ENCODE data around the gene HS6ST3.

The HS6ST3 gene

DNA sequence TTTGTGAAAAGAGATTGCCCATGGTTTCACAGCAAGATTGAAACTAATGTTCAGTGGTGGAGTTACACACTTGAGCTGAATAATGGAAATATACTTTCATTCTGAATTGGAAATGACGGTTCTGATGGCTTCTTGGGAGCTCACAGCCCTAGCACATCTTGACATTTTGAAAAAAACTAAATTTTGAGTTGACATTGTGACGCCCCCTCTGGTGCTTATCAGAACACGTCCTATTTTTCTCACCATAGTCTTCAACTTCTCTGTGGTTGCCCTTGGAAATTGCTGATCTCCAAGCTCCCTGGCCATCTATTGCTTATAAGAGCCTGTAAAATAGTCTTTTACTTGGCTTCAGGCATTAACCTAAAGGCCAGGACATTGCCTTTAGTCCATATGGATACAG, 702.3 kb downstream of the HS6ST3 start:
- no peak overlapping the region for H3K4me3 ChIP-seq (replicated peaks; ENCODE audit: low read depth, low read length)
- TF ChIP-seq, protein P1, sequence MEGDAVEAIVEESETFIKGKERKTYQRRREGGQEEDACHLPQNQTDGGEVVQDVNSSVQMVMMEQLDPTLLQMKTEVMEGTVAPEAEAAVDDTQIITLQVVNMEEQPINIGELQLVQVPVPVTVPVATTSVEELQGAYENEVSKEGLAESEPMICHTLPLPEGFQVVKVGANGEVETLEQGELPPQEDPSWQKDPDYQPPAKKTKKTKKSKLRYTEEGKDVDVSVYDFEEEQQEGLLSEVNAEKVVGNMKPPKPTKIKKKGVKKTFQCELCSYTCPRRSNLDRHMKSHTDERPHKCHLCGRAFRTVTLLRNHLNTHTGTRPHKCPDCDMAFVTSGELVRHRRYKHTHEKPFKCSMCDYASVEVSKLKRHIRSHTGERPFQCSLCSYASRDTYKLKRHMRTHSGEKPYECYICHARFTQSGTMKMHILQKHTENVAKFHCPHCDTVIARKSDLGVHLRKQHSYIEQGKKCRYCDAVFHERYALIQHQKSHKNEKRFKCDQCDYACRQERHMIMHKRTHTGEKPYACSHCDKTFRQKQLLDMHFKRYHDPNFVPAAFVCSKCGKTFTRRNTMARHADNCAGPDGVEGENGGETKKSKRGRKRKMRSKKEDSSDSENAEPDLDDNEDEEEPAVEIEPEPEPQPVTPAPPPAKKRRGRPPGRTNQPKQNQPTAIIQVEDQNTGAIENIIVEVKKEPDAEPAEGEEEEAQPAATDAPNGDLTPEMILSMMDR (IDR thresholded peaks at IDR 0.05; ENCODE audit: low read length, missing control alignments): no peak
- no peak for DNase-seq (ENCODE audit: low read depth)

GRCh38 chr13:96792736-96793403, 703.0 kb downstream of the HS6ST3 start:
- TF ChIP-seq, protein P1 (IDR thresholded peaks at IDR 0.05; ENCODE audit: low read length, missing control alignments): no peak
- no peak overlapping the region for H3K4me3 ChIP-seq (replicated peaks; ENCODE audit: low read depth, low read length)
- DNase-seq (ENCODE audit: low read depth): peak; percentile 26

DNA sequence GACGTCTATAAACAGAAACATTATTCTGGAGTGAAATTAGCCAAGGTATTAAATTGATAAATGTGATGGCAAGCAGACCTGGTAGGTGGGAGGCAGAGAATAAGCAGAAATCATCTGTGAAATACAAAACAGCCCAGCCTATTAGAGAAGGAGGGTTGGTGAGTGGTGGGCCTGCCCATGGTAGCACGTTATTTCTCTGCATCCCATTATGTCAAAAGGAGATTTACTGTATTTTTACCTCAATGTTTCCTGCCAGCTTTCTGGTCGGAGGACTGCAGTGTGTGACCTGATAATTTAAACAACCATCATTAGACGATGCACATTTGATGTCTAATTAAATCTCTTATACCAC, 703.5 kb downstream of the HS6ST3 start:
- no peak overlapping the region for H3K4me3 ChIP-seq (replicated peaks; ENCODE audit: low read depth, low read length)
- TF ChIP-seq, protein P1 (IDR thresholded peaks at IDR 0.05; ENCODE audit: low read length, missing control alignments): no peak
- DNase-seq (ENCODE audit: low read depth): no peak

DNA sequence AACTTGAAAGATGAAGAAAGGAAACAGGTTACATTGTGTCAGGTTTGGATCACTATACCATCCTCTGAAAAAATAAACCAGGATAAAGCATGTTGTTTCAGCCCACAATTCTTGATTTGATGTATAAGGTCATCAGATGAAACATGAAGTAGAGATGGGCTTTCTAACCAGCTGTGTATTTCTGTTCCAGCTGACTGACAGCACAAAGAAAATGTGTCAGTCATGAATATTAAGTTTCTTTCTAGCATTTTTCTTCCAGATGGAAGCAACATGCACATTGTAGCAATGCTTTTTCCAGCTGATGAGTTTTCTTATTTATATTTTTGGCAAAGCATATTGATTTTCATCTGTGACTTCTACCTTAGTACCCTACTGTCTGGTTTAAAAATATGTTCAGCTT, 704.8 kb downstream of the HS6ST3 start:
- H3K4me3 ChIP-seq (replicated peaks; ENCODE audit: low read depth, low read length): no peak overlapping the region
- DNase-seq (ENCODE audit: low read depth): no peak
- TF ChIP-seq, protein P1 (IDR thresholded peaks at IDR 0.05; ENCODE audit: low read length, missing control alignments): no peak

- no peak for DNase-seq (ENCODE audit: low read depth)
- H3K4me3 ChIP-seq (replicated peaks; ENCODE audit: low read depth, low read length): no peak overlapping the region
- TF ChIP-seq, protein P1 (IDR thresholded peaks at IDR 0.05; ENCODE audit: low read length, missing control alignments): no peak
These were observed 705.8 kb downstream of the HS6ST3 start for GRCh38 chr13:96795670-96796069.

GRCh38 chr13:96796091-96796633, 706.3 kb downstream of the HS6ST3 start:
- peak; percentile 18 for DNase-seq (ENCODE audit: low read depth)
- no peak overlapping the region for H3K4me3 ChIP-seq (replicated peaks; ENCODE audit: low read depth, low read length)
- TF ChIP-seq, protein P1 (IDR thresholded peaks at IDR 0.05; ENCODE audit: low read length, missing control alignments): peak; percentile 32

DNA sequence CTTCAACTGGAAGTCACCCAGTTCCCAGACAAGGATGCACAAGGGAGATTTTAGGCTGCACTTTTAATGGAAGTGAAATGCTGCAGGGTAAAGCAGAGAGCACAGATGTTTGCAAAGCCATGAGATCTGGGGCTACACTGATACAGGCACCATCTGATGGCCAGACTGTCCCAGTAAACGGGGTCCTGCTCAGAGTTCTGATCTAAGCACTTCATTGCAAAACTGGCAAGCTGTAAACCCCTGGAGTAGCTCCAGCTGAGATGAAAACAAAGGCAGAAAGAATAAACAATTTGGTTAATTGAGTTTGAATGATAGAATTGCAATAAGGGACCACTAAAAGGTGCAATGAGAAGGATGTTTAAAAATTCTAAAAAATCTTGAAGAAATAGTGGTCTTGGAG, 707.2 kb downstream of the HS6ST3 start:
- DNase-seq (ENCODE audit: low read depth): no peak
- TF ChIP-seq, protein P1 (IDR thresholded peaks at IDR 0.05; ENCODE audit: low read length, missing control alignments): no peak
- no peak overlapping the region for H3K4me3 ChIP-seq (replicated peaks; ENCODE audit: low read depth, low read length)
